Right lobe of liver (tissue), 6 donors: ENCODE results near the gene CASQ2. TPM values are rescaled to one million over a fixed set of nuclear protein-coding genes. Genes with fewer than 3 reads are reported as not detected.

Experiments
- ATAC-seq, 4 donors: fragments of 200-7000 bp; cut with Tn5 transposase; one replicate each; pipeline ENCODE4 v1.9.1; 2020; ENCODE audit warnings: mild to moderate bottlenecking in 4 of 4, moderate library complexity in 4 of 4
- DNase-seq, 3 donors: peaks; one replicate each; pipeline ENCODE4 v3.0.0-alpha.2; 2020
- H3K27ac ChIP-seq, 3 donors: fragments of 200-600 bp; one replicate each; pipeline ENCODE4 v1.8.0; 2022
- H3K27me3 ChIP-seq, 2 donors: fragments of 200-600 bp; one replicate each; pipeline ENCODE4 v1.8.0; 2022
- H3K36me3 ChIP-seq, 4 donors: fragments of 200-600 bp; sonication (generic) in 1 of 4; one replicate each; pipeline versions ENCODE4 v1.5.1 to v1.8.0; 2017 to 2022; ENCODE audit warnings: control low read depth in 1 of 4
- H3K4me1 ChIP-seq, 4 donors: fragments of 200-600 bp; sonication (generic) in 1 of 4; one replicate each; pipeline versions ENCODE4 v1.5.1 to v1.8.0; 2017 to 2022; ENCODE audit warnings: control low read depth in 1 of 4
- H3K4me3 ChIP-seq, 3 donors: fragments of 200-600 bp; one replicate each; pipeline ENCODE4 v1.8.0; 2022
- H3K9me3 ChIP-seq, 4 donors: fragments of 200-600 bp; sonication (generic) in 1 of 4; one replicate each; pipeline versions ENCODE4 v1.5.1 to v1.8.0; 2017 to 2022; ENCODE audit warnings: control low read depth in 1 of 4
- POLR2A ChIP-seq: fragments of 450-650 bp; IDR thresholded peaks from one replicate; pipeline ENCODE4 v1.6.1; 2017; ENCODE audit warnings: antibody characterized with exemption, mild to moderate bottlenecking
- WGBS: methylation state at CpG from one replicate; pipeline ENCODE4 v1.1.6; 2018; ENCODE audit warnings: low coverage, low lambda C conversion rate; ENCODE audit not compliant: insufficient coverage; ENCODE audit errors: missing lambda C conversion rate; 5-methylcytosine and 5-hydroxymethylcytosine counted together
- intact Hi-C, 2 donors: fragments of 100-400 bp; cut with DNase I; formaldehyde crosslinking; loops; one replicate each; pipeline versions ENCODE4 v1.11.2 to v1.14.1; 2022
- total RNA-seq, 6 experiments: library from RNA; depleted of rRNA in 2 of 6; stranded (reverse); fragments of >200 nt in 2 of 6; fragmentation: NEBNext Ultra II Directional in 3 of 6; extraction: Animal tissue kit (Norgen Biotek cat#: 25700) in 3 of 6; gene quantifications; one replicate each; pipeline versions ENCODE4 v1.1.0 to v1.2.4, GENCODE V29; 2016 to 2023
- TF ChIP-seq, protein P1 (sequence below), 4 donors: fragments of 200-600 bp in 3 of 4; fragments of 450-650 bp in 1 of 4; IDR thresholded peaks; one replicate each; pipeline versions ENCODE4 v1.5.1 to v1.8.0; 2016 to 2022; ENCODE audit warnings: antibody characterized with exemption in 4 of 4, mild to moderate bottlenecking in 2 of 4
- donor health status: DM: no; HTN: yes; CAD: no.
- donor health status: DM: no; HTN: no; CAD: no.
- donor health status: DM: no; HTN: no; CAD: no.
- donor health status: DM: no; HTN: yes; CAD: no.
- donor health status: DM: no; HTN: yes; CAD: no.

The CASQ2 gene
- total RNA-seq, 6 experiments from 2014 or later: 0.09 to 0.44 (median 0.21) TPM; not detected in 2

DNA sequence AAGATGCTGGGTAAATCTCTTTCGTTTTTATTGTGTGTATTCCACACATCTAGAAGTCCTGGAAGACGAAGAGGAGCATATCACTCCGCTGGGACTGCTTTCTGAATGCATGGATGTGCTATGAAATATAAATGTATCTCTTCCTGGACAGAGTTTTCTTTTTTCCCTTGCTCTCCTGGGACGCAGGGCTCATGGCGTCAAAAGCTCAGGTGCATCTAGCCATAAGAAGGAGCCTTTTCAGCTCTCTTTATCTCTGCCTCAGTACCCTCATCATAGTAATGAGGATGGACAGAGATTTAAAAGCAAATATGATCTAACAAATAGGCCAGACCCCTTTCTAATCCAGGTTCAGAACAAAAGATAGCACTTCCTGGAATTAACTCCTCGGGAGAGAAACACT is 27.5 kb upstream of the CASQ2 start:
- ATAC-seq: no peak
- intact Hi-C loops: no loop called here
- Histone ChIP-seq H3K9me3 (no peaks in the 10 kb centered on the region), H3K27me3 (no peaks in the 10 kb centered on the region), H3K27ac (no peak overlapping the region), H3K36me3 (no peaks in the 10 kb centered on the region), H3K4me3 (no peak overlapping the region), H3K4me1 (no peaks in the 10 kb centered on the region)
- no peak for DNase-seq
- 65% methylated on average over 6 of the region's 6 CpGs for WGBS
- TF ChIP-seq, protein P1, sequence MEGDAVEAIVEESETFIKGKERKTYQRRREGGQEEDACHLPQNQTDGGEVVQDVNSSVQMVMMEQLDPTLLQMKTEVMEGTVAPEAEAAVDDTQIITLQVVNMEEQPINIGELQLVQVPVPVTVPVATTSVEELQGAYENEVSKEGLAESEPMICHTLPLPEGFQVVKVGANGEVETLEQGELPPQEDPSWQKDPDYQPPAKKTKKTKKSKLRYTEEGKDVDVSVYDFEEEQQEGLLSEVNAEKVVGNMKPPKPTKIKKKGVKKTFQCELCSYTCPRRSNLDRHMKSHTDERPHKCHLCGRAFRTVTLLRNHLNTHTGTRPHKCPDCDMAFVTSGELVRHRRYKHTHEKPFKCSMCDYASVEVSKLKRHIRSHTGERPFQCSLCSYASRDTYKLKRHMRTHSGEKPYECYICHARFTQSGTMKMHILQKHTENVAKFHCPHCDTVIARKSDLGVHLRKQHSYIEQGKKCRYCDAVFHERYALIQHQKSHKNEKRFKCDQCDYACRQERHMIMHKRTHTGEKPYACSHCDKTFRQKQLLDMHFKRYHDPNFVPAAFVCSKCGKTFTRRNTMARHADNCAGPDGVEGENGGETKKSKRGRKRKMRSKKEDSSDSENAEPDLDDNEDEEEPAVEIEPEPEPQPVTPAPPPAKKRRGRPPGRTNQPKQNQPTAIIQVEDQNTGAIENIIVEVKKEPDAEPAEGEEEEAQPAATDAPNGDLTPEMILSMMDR (IDR thresholded peaks at IDR 0.05): no peak
- TF ChIP-seq POLR2A: no peak

DNA sequence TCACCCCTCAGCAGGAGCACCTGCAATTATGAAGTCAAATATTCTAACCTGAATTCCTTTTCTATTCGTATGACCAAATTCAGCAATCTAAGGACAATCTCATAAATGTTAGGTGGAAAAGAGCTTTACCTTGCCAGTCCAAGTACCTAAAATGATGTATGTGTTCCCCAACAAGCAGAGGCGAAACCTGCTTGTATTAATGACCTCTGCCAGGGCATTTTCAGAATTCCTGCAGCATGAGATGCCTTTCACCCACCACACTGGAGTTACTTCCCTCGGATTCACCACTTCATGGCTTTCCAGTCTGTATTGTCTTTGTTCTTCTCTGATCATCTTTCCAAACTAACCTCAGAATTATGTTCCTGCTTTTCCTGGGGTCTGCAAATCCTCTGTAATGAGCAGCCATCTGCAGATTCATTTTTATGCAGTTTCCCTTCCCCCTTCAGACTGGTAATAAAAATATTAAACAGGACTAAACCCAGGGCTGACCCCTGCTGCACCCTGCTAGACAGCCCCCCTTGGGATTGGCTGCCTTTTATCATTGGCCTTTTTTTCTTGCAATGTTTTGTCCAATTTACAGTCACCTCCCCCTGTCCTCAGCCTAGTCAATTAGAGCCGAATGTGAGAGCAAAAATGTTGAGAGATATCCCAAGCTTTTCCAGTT is 26.6 kb upstream of the CASQ2 start:
- no peaks in the 10 kb centered on the region for H3K36me3 ChIP-seq
- no peak overlapping the region for H3K4me3 ChIP-seq
- no peak overlapping the region for H3K27ac ChIP-seq
- H3K9me3 ChIP-seq: no peaks in the 10 kb centered on the region
- TF ChIP-seq POLR2A: no peak
- TF ChIP-seq, protein P1 (IDR thresholded peaks at IDR 0.05): no peak
- no peaks in the 10 kb centered on the region for H3K4me1 ChIP-seq
- intact Hi-C loops: no loop called here
- 52% methylated on average over 4 of the region's 4 CpGs for WGBS
- DNase-seq (no peak), ATAC-seq (no peak)
- no peaks in the 10 kb centered on the region for H3K27me3 ChIP-seq

DNA sequence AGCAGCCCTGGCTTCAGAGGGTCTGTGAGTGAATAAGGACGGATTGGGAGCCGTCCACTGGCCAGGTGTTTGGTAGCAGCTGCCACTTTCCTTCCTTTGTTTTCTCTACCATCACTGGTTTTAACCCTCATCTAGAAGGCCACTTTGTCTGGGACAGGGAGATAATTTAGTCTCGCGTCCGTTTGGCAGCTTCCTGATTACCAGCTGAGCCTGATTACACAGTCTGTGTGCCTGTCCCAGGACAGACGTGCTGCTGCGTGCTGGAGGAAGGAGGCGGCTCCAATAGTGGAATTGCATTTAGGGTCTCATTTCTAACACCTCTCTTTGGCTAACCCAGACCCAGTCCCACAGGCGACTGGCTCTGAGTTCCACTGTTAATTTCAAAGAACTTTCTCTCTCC is 24.6 kb upstream of the CASQ2 start:
- intact Hi-C loops: no loop called here
- 16% methylated on average over 9 of the region's 9 CpGs for WGBS
- DNase-seq (no peak), ATAC-seq (no peak)
- H3K9me3 ChIP-seq: no peaks in the 10 kb centered on the region
- no peak overlapping the region for H3K27ac ChIP-seq
- H3K27me3 ChIP-seq: no peaks in the 10 kb centered on the region
- no peak overlapping the region for H3K4me3 ChIP-seq
- no peak for TF ChIP-seq POLR2A
- TF ChIP-seq, protein P1 (IDR thresholded peaks at IDR 0.05): no peak
- no peaks in the 10 kb centered on the region for H3K4me1 ChIP-seq
- no peaks in the 10 kb centered on the region for H3K36me3 ChIP-seq

DNA sequence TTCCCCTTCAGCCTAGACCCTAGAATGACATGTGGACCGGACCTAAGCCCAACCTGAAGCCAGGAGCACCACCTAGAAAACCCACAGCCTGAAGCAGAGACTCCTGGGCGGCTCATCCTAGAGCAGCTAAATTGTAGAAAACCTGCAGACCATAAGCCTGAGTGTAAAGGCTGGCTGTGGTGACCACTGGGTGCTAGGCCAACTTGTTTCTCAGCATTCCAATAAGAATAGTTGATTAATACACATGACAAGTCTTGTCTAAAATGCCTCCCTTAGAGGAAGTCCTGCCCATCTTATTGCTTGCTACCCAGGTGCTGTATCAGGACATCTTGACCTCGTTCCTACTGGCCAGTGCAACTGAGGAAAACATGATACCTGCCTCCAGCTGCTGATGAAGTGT is 23.3 kb upstream of the CASQ2 start:
- no peak overlapping the region for H3K4me3 ChIP-seq
- DNase-seq (no peak), ATAC-seq (no peak)
- H3K36me3 ChIP-seq: no peaks in the 10 kb centered on the region
- no peaks in the 10 kb centered on the region for H3K4me1 ChIP-seq
- intact Hi-C loops: no loop called here
- H3K27me3 ChIP-seq: no peaks in the 10 kb centered on the region
- no peaks in the 10 kb centered on the region for H3K9me3 ChIP-seq
- H3K27ac ChIP-seq: no peak overlapping the region
- 31% methylated on average over 2 of the region's 3 CpGs for WGBS
- TF ChIP-seq POLR2A: no peak
- TF ChIP-seq, protein P1 (IDR thresholded peaks at IDR 0.05): no peak
